K562 (cell line): ENCODE measurements around the gene TNKS2. TPM values are rescaled to one million over a fixed set of nuclear protein-coding genes. Genes with fewer than 3 reads are reported as not detected.

Experiments used
- ARID3B ChIP-seq: fragments of 250-450 bp; sonication (Bioruptor Pico); IDR thresholded peaks from 2 replicates; pipeline ENCODE4 v1.4.0; 2020; ENCODE audit warnings: borderline replicate concordance
- BACH1 ChIP-seq: fragments of 200-800 bp; sonication (Bioruptor generic); IDR thresholded peaks from 2 replicates; pipeline ENCODE4 v1.6.1; 2016; ENCODE audit warnings: missing genetic modification characterization, missing compliant biosample characterization
- CREB1 ChIP-seq, 2 experiments: sonication (generic) in 1 of 2; formaldehyde crosslinking in 1 of 2; IDR thresholded peaks; 2 replicates each; pipeline versions ENCODE4 v1.6.1 to v1.8.0; 2012 to 2022; ENCODE audit warnings: inconsistent platforms in 1 of 2, mild to moderate bottlenecking in 1 of 2, missing genetic modification reagents in 1 of 2, moderate library complexity in 1 of 2
- HOMEZ ChIP-seq: fragments of 250-450 bp; sonication (Bioruptor Pico); IDR thresholded peaks from 2 replicates; pipeline ENCODE4 v1.4.0; 2020; ENCODE audit warnings: mild to moderate bottlenecking, moderate library complexity
- NFE2 ChIP-seq: IDR thresholded peaks from 2 replicates; pipeline ENCODE4 v1.6.1; 2014; ENCODE audit warnings: antibody characterized with exemption, low read depth
- TAF7 ChIP-seq: fragments of 450-650 bp; IDR thresholded peaks from 2 replicates; pipeline ENCODE4 v1.6.1; 2016; ENCODE audit warnings: missing genetic modification characterization, missing compliant biosample characterization
- TEAD2 ChIP-seq: fragments of 450-650 bp; IDR thresholded peaks from 2 replicates; pipeline ENCODE4 v1.6.1; 2016; ENCODE audit warnings: missing genetic modification characterization, control low read depth, missing compliant biosample characterization
- ZNF583 ChIP-seq: fragments of 250-450 bp; sonication (Bioruptor Pico); IDR thresholded peaks from 2 replicates; pipeline ENCODE4 v1.4.0; 2020
- polyA plus RNA-seq, 8 experiments: library from polyadenylated mRNA; depleted of rRNA in 4 of 8; stranded (reverse) in 5 of 8; unstranded in 3 of 8; fragments of >200 nt; fragmentation: Nextera tagmentation in 2 of 8; fragmentation: Illumina TruSeq in 1 of 8; extraction: Ambion mirVana in 2 of 8; extraction: Trizol in 1 of 8; gene quantifications; 2 replicates each; pipeline versions ENCODE4 v1.2.1 to v1.2.3, GENCODE V29; 2011 to 2014; ENCODE audit warnings: inconsistent platforms in 1 of 8, missing spikeins in 1 of 8
- total RNA-seq, 7 experiments: library from RNA; depleted of rRNA in 6 of 7; stranded (reverse); fragments of >200 nt in 6 of 7; fragmentation: Illumina TruSeq in 2 of 7; extraction: Trizol in 2 of 7; gene quantifications; 2 replicates each; pipeline versions ENCODE4 v1.2.1 to v1.2.3, GENCODE V29; 2011 to 2021; ENCODE audit warnings: low replicate concordance in 1 of 7
- TF ChIP-seq, protein P1 (sequence below): sonication (generic); formaldehyde crosslinking; IDR thresholded peaks from 2 replicates; pipeline ENCODE4 v1.8.0; 2023; ENCODE audit warnings: missing genetic modification reagents, mild to moderate bottlenecking, borderline replicate concordance
- TF ChIP-seq, protein P2 (sequence below): sonication (generic); formaldehyde crosslinking; IDR thresholded peaks from 2 replicates; pipeline ENCODE4 v1.8.0; 2022; ENCODE audit warnings: mild to moderate bottlenecking, missing genetic modification reagents

TNKS2 gene
- total and polyA plus RNA-seq, 9 of the 15 experiments (the other 6 are each of a cell fraction or from before 2014, with no cell fraction given), result 3.5 to 19.8 (median 8.6) TPM

GRCh38 chr10:91759581-91759986 lies 38.6 kb upstream of the TNKS2 start (continued):
- TF ChIP-seq TEAD2 (tag) (no peak), TAF7 (tag) (no peak), ZNF583 (CRISPR knock-in tag) (no peak), ARID3B (no peak), CREB1 (IDR thresholded peaks at IDR 0.05) (no peak), CREB1 (CRISPR knock-in tag; IDR thresholded peaks at IDR 0.05) (no peak), HOMEZ (CRISPR knock-in tag) (no peak), NFE2 (peak; percentile 80), BACH1 (tag) (peak; percentile 59; the same call in 1 of the 2 replicates)
- TF ChIP-seq, protein P1, sequence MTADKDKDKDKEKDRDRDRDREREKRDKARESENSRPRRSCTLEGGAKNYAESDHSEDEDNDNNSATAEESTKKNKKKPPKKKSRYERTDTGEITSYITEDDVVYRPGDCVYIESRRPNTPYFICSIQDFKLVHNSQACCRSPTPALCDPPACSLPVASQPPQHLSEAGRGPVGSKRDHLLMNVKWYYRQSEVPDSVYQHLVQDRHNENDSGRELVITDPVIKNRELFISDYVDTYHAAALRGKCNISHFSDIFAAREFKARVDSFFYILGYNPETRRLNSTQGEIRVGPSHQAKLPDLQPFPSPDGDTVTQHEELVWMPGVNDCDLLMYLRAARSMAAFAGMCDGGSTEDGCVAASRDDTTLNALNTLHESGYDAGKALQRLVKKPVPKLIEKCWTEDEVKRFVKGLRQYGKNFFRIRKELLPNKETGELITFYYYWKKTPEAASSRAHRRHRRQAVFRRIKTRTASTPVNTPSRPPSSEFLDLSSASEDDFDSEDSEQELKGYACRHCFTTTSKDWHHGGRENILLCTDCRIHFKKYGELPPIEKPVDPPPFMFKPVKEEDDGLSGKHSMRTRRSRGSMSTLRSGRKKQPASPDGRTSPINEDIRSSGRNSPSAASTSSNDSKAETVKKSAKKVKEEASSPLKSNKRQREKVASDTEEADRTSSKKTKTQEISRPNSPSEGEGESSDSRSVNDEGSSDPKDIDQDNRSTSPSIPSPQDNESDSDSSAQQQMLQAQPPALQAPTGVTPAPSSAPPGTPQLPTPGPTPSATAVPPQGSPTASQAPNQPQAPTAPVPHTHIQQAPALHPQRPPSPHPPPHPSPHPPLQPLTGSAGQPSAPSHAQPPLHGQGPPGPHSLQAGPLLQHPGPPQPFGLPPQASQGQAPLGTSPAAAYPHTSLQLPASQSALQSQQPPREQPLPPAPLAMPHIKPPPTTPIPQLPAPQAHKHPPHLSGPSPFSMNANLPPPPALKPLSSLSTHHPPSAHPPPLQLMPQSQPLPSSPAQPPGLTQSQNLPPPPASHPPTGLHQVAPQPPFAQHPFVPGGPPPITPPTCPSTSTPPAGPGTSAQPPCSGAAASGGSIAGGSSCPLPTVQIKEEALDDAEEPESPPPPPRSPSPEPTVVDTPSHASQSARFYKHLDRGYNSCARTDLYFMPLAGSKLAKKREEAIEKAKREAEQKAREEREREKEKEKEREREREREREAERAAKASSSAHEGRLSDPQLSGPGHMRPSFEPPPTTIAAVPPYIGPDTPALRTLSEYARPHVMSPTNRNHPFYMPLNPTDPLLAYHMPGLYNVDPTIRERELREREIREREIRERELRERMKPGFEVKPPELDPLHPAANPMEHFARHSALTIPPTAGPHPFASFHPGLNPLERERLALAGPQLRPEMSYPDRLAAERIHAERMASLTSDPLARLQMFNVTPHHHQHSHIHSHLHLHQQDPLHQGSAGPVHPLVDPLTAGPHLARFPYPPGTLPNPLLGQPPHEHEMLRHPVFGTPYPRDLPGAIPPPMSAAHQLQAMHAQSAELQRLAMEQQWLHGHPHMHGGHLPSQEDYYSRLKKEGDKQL (CRISPR knock-in tag), result no peak
- TF ChIP-seq, protein P2, sequence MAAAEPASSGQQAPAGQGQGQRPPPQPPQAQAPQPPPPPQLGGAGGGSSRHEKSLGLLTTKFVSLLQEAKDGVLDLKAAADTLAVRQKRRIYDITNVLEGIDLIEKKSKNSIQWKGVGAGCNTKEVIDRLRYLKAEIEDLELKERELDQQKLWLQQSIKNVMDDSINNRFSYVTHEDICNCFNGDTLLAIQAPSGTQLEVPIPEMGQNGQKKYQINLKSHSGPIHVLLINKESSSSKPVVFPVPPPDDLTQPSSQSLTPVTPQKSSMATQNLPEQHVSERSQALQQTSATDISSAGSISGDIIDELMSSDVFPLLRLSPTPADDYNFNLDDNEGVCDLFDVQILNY, result no peak
